Smooth muscle cell (in vitro differentiated cells): ENCODE measurements around the gene STAG3. TPM values are rescaled to one million over a fixed set of nuclear protein-coding genes. Genes with fewer than 3 reads are reported as not detected.

Experiments
- DNase-seq: peaks from one replicate; lab custom pipeline; 2025; ENCODE audit not compliant: unreplicated experiment; lab: John Stamatoyannopoulos, UW
- H2AFZ ChIP-seq: fragments of 200-600 bp; sonication (generic); 2 replicates; pipeline ENCODE4 v1.6.0; 2016; ENCODE audit warnings: antibody characterized with exemption, low read depth, mild to moderate bottlenecking
- H3F3A ChIP-seq: fragments of 200-600 bp; sonication (generic); 2 replicates; pipeline ENCODE4 v1.6.0; 2017; ENCODE audit warnings: antibody characterized with exemption, low read depth
- H3K27ac ChIP-seq: fragments of 200-600 bp; sonication (generic); 2 replicates; pipeline ENCODE4 v1.5.1; 2016; ENCODE audit warnings: low read depth, mild to moderate bottlenecking
- H3K27me3 ChIP-seq: fragments of 200-600 bp; sonication (generic); 2 replicates; pipeline ENCODE4 v1.6.1; 2016; ENCODE audit warnings: low read depth, mild to moderate bottlenecking
- H3K36me3 ChIP-seq: fragments of 200-600 bp; sonication (generic); 2 replicates; pipeline ENCODE4 v1.5.1; 2016; ENCODE audit warnings: low read depth
- H3K4me1 ChIP-seq: fragments of 200-600 bp; sonication (generic); 2 replicates; pipeline ENCODE4 v1.5.1; 2016; ENCODE audit warnings: low read depth
- H3K4me2 ChIP-seq: fragments of 200-600 bp; sonication (generic); 2 replicates; pipeline ENCODE4 v1.6.0; 2016; ENCODE audit warnings: mild to moderate bottlenecking
- H3K4me3 ChIP-seq: fragments of 200-600 bp; sonication (generic); 2 replicates; pipeline ENCODE4 v1.5.1; 2016; ENCODE audit warnings: mild to moderate bottlenecking
- H3K79me2 ChIP-seq: fragments of 200-600 bp; sonication (generic); 2 replicates; pipeline ENCODE4 v1.6.0; 2016; ENCODE audit warnings: low read depth, mild to moderate bottlenecking
- H3K9ac ChIP-seq: fragments of 200-600 bp; sonication (generic); 2 replicates; pipeline ENCODE4 v1.6.0; 2016; ENCODE audit warnings: low read depth
- H3K9me3 ChIP-seq: fragments of 200-600 bp; sonication (generic); replicated peaks from 2 replicates; pipeline ENCODE4 v1.5.1; 2016; ENCODE audit warnings: low read depth
- H4K20me1 ChIP-seq: fragments of 200-600 bp; sonication (generic); 2 replicates; pipeline ENCODE4 v1.6.0; 2016; ENCODE audit warnings: low read depth
- CTCF ChIP-seq: fragments of 200-600 bp; sonication (generic); IDR thresholded peaks from 2 replicates; pipeline ENCODE4 v1.5.1; 2017; ENCODE audit warnings: borderline replicate concordance, mild to moderate bottlenecking, antibody characterized with exemption; ENCODE audit not compliant: insufficient read depth, poor library complexity, severe bottlenecking
- WGBS: methylation state at CpG from one replicate; pipeline ENCODE4 v1.1.7; 2016; ENCODE audit warnings: low lambda C conversion rate; 5-methylcytosine and 5-hydroxymethylcytosine counted together
- polyA plus RNA-seq: library from polyadenylated mRNA; unstranded; fragments of >200 nt; fragmentation: Nextera tagmentation; extraction: Ambion mirVana; gene quantifications from 2 replicates; pipeline ENCODE4 v1.2.1, GENCODE V29; 2016
- total RNA-seq: library from RNA; depleted of rRNA; stranded (reverse); fragments of >200 nt; gene quantifications from 2 replicates; pipeline ENCODE4 v1.2.3, GENCODE V29; 2014

The STAG3 gene
- total and polyA plus RNA-seq, 2 experiments from 2014 or later = 0.04 to 0.96 TPM

- Histone ChIP-seq H3K4me1 (peaks cover 7% of the 10 kb centered on the region), H3K79me2 (peaks cover 16% of the 10 kb centered on the region), H3K27ac (no peak overlapping the region), H3K27me3 (no peaks in the 10 kb centered on the region), H3F3A (no peaks in the 10 kb centered on the region), H3K9me3 (no peaks in the 10 kb centered on the region), H4K20me1 (no peaks in the 10 kb centered on the region), H3K36me3 (no peaks in the 10 kb centered on the region), H3K4me3 (no peak overlapping the region), H2AFZ (no peak overlapping the region), H3K4me2 (no peak overlapping the region), H3K9ac (no peak overlapping the region)
- no peak for TF ChIP-seq CTCF
- no peak for DNase-seq
- 98% methylated on average over 2 of the region's 2 CpGs for WGBS
These were observed 30.4 kb upstream of the STAG3 start for GRCh38 chr7:100147278-100147677.

GRCh38 chr7:100148225-100148558 lies 29.5 kb upstream of the STAG3 start:
- TF ChIP-seq CTCF = no peak
- Histone ChIP-seq H3K9ac (no peak overlapping the region), H3K4me1 (peaks cover 7% of the 10 kb centered on the region), H4K20me1 (no peaks in the 10 kb centered on the region), H3K4me2 (peak overlapping the region; percentile 85), H3K27me3 (no peaks in the 10 kb centered on the region), H3K4me3 (peak overlapping the region; percentile 89), H3K27ac (peak overlapping the region; percentile 9), H3K79me2 (peaks cover 16% of the 10 kb centered on the region), H3K9me3 (no peaks in the 10 kb centered on the region), H3F3A (no peaks in the 10 kb centered on the region), H2AFZ (peak overlapping the region; percentile 87), H3K36me3 (no peaks in the 10 kb centered on the region)
- no peak for DNase-seq
- WGBS = 61% methylated on average over 14 of the region's 14 CpGs

GRCh38 chr7:100148559-100149328 lies 29.0 kb upstream of the STAG3 start, which contains the start of gene LAMTOR4:
TSS of gene LAMTOR4 (plus strand) at chr7:100148918. CDS start at chr7:100148973, 55 bp downstream.
- WGBS = 2% methylated on average over 40 of the region's 46 CpGs
- Histone ChIP-seq H3F3A (no peaks in the 10 kb centered on the region), H3K27ac (peak within 1 kb of the TSS; percentile 9), H3K4me1 (peaks cover 7% of the 10 kb centered on the region), H3K4me2 (peak within 1 kb of the TSS; percentile 91), H3K27me3 (no peaks in the 10 kb centered on the region), H3K79me2 (peaks cover 16% of the 10 kb centered on the region), H3K9me3 (no peaks in the 10 kb centered on the region), H2AFZ (peak within 1 kb of the TSS; percentile 91), H3K9ac (peak within 1 kb of the TSS; percentile 77), H4K20me1 (no peaks in the 10 kb centered on the region), H3K36me3 (no peaks in the 10 kb centered on the region), H3K4me3 (peak within 1 kb of the TSS; percentile 89)
- no peak for TF ChIP-seq CTCF
- DNase-seq = peak; percentile 80

- H3K27ac ChIP-seq = no peak overlapping the region
- DNase-seq = no peak
- H3K79me2 ChIP-seq = peaks cover 16% of the 10 kb centered on the region
- peaks cover 10% of the 10 kb centered on the region for H3K4me1 ChIP-seq
- H2AFZ ChIP-seq = no peak overlapping the region
- no peak for TF ChIP-seq CTCF
- H3K27me3 ChIP-seq = no peaks in the 10 kb centered on the region
- peaks cover 3% of the 10 kb centered on the region for H3F3A ChIP-seq
- no peak overlapping the region for H3K4me3 ChIP-seq
- H3K9ac ChIP-seq = no peak overlapping the region
- H3K4me2 ChIP-seq = no peak overlapping the region
- peaks cover 23% of the 10 kb centered on the region for H4K20me1 ChIP-seq
- no peaks in the 10 kb centered on the region for H3K9me3 ChIP-seq
- no peaks in the 10 kb centered on the region for H3K36me3 ChIP-seq
These were observed 25.3 kb upstream of the STAG3 start for GRCh38 chr7:100152404-100152803.
